Trophoblast cell (in vitro differentiated cells and primary cell): ENCODE measurements around the gene SEC22A.

Source experiments
- DNase-seq, 2 donors: peaks; one replicate each; pipeline ENCODE4 v3.0.0-alpha.2; 2016
- H2AFZ ChIP-seq: 2 replicates; pipeline ENCODE4 v1.6.1; 2013; ENCODE audit warnings: low read length, moderate library complexity, mild to moderate bottlenecking; ENCODE audit not compliant: insufficient read depth, poor library complexity
- H2AK5ac ChIP-seq: 2 replicates; pipeline ENCODE4 v1.6.1; 2013; ENCODE audit warnings: mild to moderate bottlenecking, low read length
- H2BK120ac ChIP-seq: 2 replicates; pipeline ENCODE4 v1.6.1; 2013; ENCODE audit warnings: low read length, mild to moderate bottlenecking, moderate library complexity; ENCODE audit not compliant: insufficient read depth, poor library complexity
- H2BK12ac ChIP-seq: 2 replicates; pipeline ENCODE4 v1.6.1; 2013; ENCODE audit warnings: mild to moderate bottlenecking, low read length, moderate library complexity
- H2BK5ac ChIP-seq: 2 replicates; pipeline ENCODE4 v1.6.1; 2013; ENCODE audit warnings: low read length, low read depth, moderate library complexity, mild to moderate bottlenecking; ENCODE audit not compliant: poor library complexity
- H3K14ac ChIP-seq: 2 replicates; pipeline ENCODE4 v1.6.1; 2013; ENCODE audit warnings: mild to moderate bottlenecking, low read length
- H3K18ac ChIP-seq: 2 replicates; pipeline ENCODE4 v1.6.1; 2013; ENCODE audit warnings: mild to moderate bottlenecking, low read length
- H3K23ac ChIP-seq: 2 replicates; pipeline ENCODE4 v1.6.1; 2013; ENCODE audit warnings: low read length
- H3K27ac ChIP-seq: 2 replicates; pipeline ENCODE4 v1.5.1; 2013; ENCODE audit warnings: low read depth, mild to moderate bottlenecking, inconsistent platforms, low read length, moderate library complexity
- H3K27me3 ChIP-seq: 2 replicates; pipeline ENCODE4 v1.6.1; 2013; ENCODE audit warnings: inconsistent platforms, mild to moderate bottlenecking, low read length, moderate library complexity; ENCODE audit not compliant: insufficient read depth
- H3K36me3 ChIP-seq, 2 experiments: 1 replicate in 1 of 2; 2 replicates in 1 of 2; pipeline ENCODE4 v1.6.1; 2013; ENCODE audit warnings: low read length in 2 of 2, mild to moderate bottlenecking in 2 of 2, moderate library complexity in 1 of 2; ENCODE audit not compliant: insufficient read depth in 2 of 2, control insufficient read depth in 1 of 2
- H3K4ac ChIP-seq: 2 replicates; pipeline ENCODE4 v1.6.1; 2013; ENCODE audit warnings: low read depth, mild to moderate bottlenecking, low read length, moderate library complexity
- H3K4me1 ChIP-seq, 2 experiments: 1 replicate in 1 of 2; 2 replicates in 1 of 2; pipeline ENCODE4 v1.6.1; 2013; ENCODE audit warnings: low read length in 2 of 2, mild to moderate bottlenecking in 2 of 2, moderate library complexity in 1 of 2; ENCODE audit not compliant: insufficient read depth in 2 of 2, control insufficient read depth in 1 of 2
- H3K4me2 ChIP-seq: 2 replicates; pipeline ENCODE4 v1.6.1; 2013; ENCODE audit warnings: inconsistent platforms, mild to moderate bottlenecking, low read length, moderate library complexity
- H3K4me3 ChIP-seq: 2 replicates; pipeline ENCODE4 v1.5.1; 2013; ENCODE audit warnings: mild to moderate bottlenecking, low read depth, low read length, inconsistent platforms
- H3K79me1 ChIP-seq: one replicate; pipeline ENCODE4 v1.6.1; 2013; ENCODE audit warnings: low read length
- H3K79me2 ChIP-seq: 2 replicates; pipeline ENCODE4 v1.6.1; 2013; ENCODE audit warnings: low read length, mild to moderate bottlenecking; ENCODE audit not compliant: control insufficient read depth, insufficient read depth, poor library complexity
- H3K9ac ChIP-seq: 2 replicates; pipeline ENCODE4 v1.6.1; 2013; ENCODE audit warnings: mild to moderate bottlenecking, low read length
- H3K9me3 ChIP-seq: 2 replicates; pipeline ENCODE4 v1.6.1; 2013; ENCODE audit warnings: low read depth, mild to moderate bottlenecking, control low read depth, inconsistent platforms, low read length; ENCODE audit not compliant: insufficient read depth
- H4K12ac ChIP-seq: 2 replicates; pipeline ENCODE4 v1.6.1; 2013; ENCODE audit warnings: low read depth, mild to moderate bottlenecking, low read length, moderate library complexity
- H4K8ac ChIP-seq: 2 replicates; pipeline ENCODE4 v1.6.1; 2013; ENCODE audit warnings: low read depth, mild to moderate bottlenecking, low read length, moderate library complexity
- H4K91ac ChIP-seq: one replicate; pipeline ENCODE4 v1.6.1; 2013; ENCODE audit warnings: low read depth, mild to moderate bottlenecking, low read length, moderate library complexity
- WGBS: extraction: QIAGEN DNeasy Blood & Tissue Kit; methylation state at CpG from one replicate; pipeline ENCODE4 v1.1.7; 2013; ENCODE audit warnings: missing lambda C conversion rate; ENCODE audit not compliant: insufficient read length, insufficient coverage; ENCODE audit errors: extremely low coverage; 5-methylcytosine and 5-hydroxymethylcytosine counted together

SEC22A gene

DNA sequence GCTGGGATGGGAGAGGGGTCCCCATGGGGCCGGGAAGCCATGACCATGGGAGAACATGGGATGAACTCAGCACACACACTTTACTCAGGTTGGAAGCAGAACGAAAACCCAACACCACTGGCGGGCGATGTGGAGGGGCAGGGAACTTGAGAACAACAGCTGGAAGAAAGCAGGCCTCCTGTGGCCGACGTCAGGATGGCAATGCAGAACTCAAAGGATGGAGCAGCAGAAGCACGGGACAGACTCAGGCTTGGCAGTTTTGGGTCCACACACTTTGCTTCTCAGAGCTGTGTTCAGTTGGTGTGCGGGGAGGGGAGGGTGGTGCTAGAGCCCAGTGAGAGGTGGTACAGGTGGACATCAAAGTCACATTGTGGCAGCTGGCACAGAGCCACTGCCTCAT lies 80.7 kb downstream of the SEC22A start:
- no peak overlapping the region for H3K23ac ChIP-seq
- no peak overlapping the region for H3K27ac ChIP-seq
- H3K9ac ChIP-seq: no peak overlapping the region
- no peak for DNase-seq
- whole genome bisulfite sequencing: no CpG with 5 or more reads among the region's 8 CpGs
- no peaks in the 10 kb centered on the region for H3K36me3 ChIP-seq
- no peak overlapping the region for H3K4ac ChIP-seq
- H4K8ac ChIP-seq: no peak overlapping the region
- H3K4me3 ChIP-seq: no peak overlapping the region
- no peak overlapping the region for H4K91ac ChIP-seq
- no peaks in the 10 kb centered on the region for H3K79me2 ChIP-seq
- H2AK5ac ChIP-seq: no peak overlapping the region
- no peak overlapping the region for H2BK120ac ChIP-seq
- H2BK5ac ChIP-seq: no peak overlapping the region
- no peaks in the 10 kb centered on the region for H3K27me3 ChIP-seq
- no peak overlapping the region for H3K4me2 ChIP-seq
- no peak overlapping the region for H3K14ac ChIP-seq
- H2BK12ac ChIP-seq: no peak overlapping the region
- H3K4me1 ChIP-seq: peaks cover 6 to 11% of the 10 kb centered on the region in 2 experiments
- no peaks in the 10 kb centered on the region for H3K9me3 ChIP-seq
- H3K79me1 ChIP-seq: no peaks in the 10 kb centered on the region
- H2AFZ ChIP-seq: no peak overlapping the region
- H4K12ac ChIP-seq: no peak overlapping the region
- no peak overlapping the region for H3K18ac ChIP-seq

DNA sequence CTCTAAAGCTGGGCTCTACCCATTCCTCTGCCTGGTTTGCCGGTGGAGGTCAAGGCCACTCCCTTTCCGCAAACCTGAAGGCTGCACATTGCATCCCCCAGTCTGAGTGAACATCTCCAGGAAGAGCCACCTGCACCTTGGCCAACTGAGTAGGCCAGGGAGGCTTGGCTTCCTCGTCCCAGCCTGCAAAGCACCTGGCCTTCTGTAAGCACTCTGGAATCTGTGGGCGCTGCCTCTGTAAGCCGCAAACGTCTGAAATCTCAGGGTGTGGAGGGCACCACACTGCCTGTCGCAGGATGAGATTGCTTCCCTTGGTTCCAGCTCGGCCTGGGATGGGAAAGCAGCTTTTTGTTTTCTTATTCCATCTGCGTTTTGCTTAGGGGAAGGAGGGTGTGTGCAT lies 81.3 kb downstream of the SEC22A start:
- Histone ChIP-seq H3K18ac (no peak overlapping the region), H3K4me1 (peaks cover 6 to 11% of the 10 kb centered on the region in 2 experiments), H2BK5ac (no peak overlapping the region), H3K4me2 (no peak overlapping the region), H3K9ac (no peak overlapping the region), H3K23ac (no peak overlapping the region), H4K91ac (no peak overlapping the region), H3K79me1 (no peaks in the 10 kb centered on the region), H3K27ac (no peak overlapping the region), H3K27me3 (no peaks in the 10 kb centered on the region), H3K36me3 (no peaks in the 10 kb centered on the region), H4K12ac (no peak overlapping the region), H2BK120ac (no peak overlapping the region), H3K79me2 (no peaks in the 10 kb centered on the region), H2AFZ (no peak overlapping the region), H3K9me3 (no peaks in the 10 kb centered on the region), H2BK12ac (no peak overlapping the region), H3K4ac (no peak overlapping the region), H2AK5ac (no peak overlapping the region), H3K14ac (no peak overlapping the region), H4K8ac (no peak overlapping the region), H3K4me3 (no peak overlapping the region)
- no CpG with 5 or more reads among the region's 9 CpGs for WGBS
- no peak for DNase-seq

DNA sequence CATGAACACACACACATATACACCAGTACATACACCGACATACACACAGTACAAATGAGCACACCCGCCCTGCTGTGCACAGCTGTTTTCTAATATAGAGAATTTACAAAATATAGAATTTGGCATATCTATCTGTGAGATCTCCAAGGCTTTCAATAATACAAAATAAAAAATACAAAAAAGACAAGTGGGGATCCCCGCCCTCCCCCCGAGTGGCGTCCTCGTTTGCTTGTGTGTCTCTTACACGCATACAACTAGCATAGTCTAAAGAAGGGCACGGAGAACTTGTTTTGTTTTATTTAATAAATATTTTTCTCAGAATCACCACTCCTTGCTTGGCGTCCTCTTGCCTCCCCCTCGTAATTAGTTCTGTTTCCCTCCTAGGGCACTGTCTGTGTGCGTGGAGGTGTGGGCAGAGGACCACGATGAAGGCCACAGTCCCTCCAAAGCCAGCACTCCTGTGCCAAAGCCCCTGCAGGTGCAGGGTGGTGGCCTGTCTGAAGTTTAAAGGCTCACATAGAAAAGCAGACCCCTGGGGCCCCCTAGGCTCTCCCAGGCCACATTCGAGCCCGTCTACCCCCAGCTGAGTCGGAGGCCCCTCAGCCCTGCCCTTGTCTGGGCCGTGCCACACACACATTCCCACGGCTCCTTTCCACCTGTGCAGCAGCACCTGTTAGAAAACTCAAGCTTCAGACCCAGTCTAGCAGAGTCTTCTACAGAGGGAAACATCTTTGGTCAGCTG lies 82.1 kb downstream of the SEC22A start:
- Histone ChIP-seq H3K9ac (no peak overlapping the region), H4K12ac (no peak overlapping the region), H3K79me1 (no peaks in the 10 kb centered on the region), H2AFZ (no peak overlapping the region), H2AK5ac (no peak overlapping the region), H3K14ac (no peak overlapping the region), H3K4me1 (peaks cover 6 to 11% of the 10 kb centered on the region in 2 experiments), H4K91ac (no peak overlapping the region), H3K27me3 (no peaks in the 10 kb centered on the region), H3K79me2 (no peaks in the 10 kb centered on the region), H3K36me3 (no peaks in the 10 kb centered on the region), H3K4me3 (no peak overlapping the region), H3K23ac (no peak overlapping the region), H3K27ac (no peak overlapping the region), H2BK5ac (no peak overlapping the region), H4K8ac (no peak overlapping the region), H3K4me2 (no peak overlapping the region), H3K18ac (no peak overlapping the region), H3K9me3 (no peaks in the 10 kb centered on the region), H3K4ac (no peak overlapping the region), H2BK120ac (no peak overlapping the region), H2BK12ac (no peak overlapping the region)
- WGBS: no CpG with 5 or more reads among the region's 17 CpGs
- no peak for DNase-seq

- H3K27me3 ChIP-seq: no peaks in the 10 kb centered on the region
- no peak overlapping the region for H3K4me2 ChIP-seq
- H3K23ac ChIP-seq: no peak overlapping the region
- no peak overlapping the region for H3K9ac ChIP-seq
- H3K4me1 ChIP-seq: peaks cover 6 to 11% of the 10 kb centered on the region in 2 experiments
- H4K91ac ChIP-seq: no peak overlapping the region
- DNase-seq: no peak
- H3K79me2 ChIP-seq: no peaks in the 10 kb centered on the region
- no peak overlapping the region for H3K4me3 ChIP-seq
- no peaks in the 10 kb centered on the region for H3K36me3 ChIP-seq
- no peak overlapping the region for H4K8ac ChIP-seq
- no peak overlapping the region for H3K18ac ChIP-seq
- WGBS: no CpG with 5 or more reads among the region's 18 CpGs
- H2BK120ac ChIP-seq: no peak overlapping the region
- no peak overlapping the region for H2AFZ ChIP-seq
- no peak overlapping the region for H2BK5ac ChIP-seq
- no peaks in the 10 kb centered on the region for H3K79me1 ChIP-seq
- H3K27ac ChIP-seq: no peak overlapping the region
- H4K12ac ChIP-seq: no peak overlapping the region
- H3K14ac ChIP-seq: no peak overlapping the region
- no peaks in the 10 kb centered on the region for H3K9me3 ChIP-seq
- H2BK12ac ChIP-seq: no peak overlapping the region
- no peak overlapping the region for H2AK5ac ChIP-seq
- no peak overlapping the region for H3K4ac ChIP-seq
Measured at GRCh38 chr3:123284399-123285010, 82.8 kb downstream of the SEC22A start.
